Measurements from ENCODE around the gene GYS2.

- no peak for TF ChIP-seq CTCF (IDR thresholded peaks at IDR 0.05; ENCODE audit: insufficient read depth, low read length, poor library complexity, severe bottlenecking)
- no peak for TF ChIP-seq EZH2phosphoT487 (conservative IDR thresholded peaks at IDR 0.05; ENCODE audit: low read length)
Measured at GRCh38 chr12:21559855-21560569, 44.6 kb downstream of the GYS2 start.

All from SU-DHL-6 (cell line).